Tibial nerve (tissue), 4 donors: ENCODE results near the gene DFFA. TPM values are rescaled to one million over a fixed set of nuclear protein-coding genes. Genes with fewer than 3 reads are reported as not detected.
A peak's percentile ranks its signal among the peaks of the same experiment; 100 is the strongest.
"Not testable (repeated sequence)": the region's sequence is repeated elsewhere in the genome, so short reads cannot be mapped to it uniquely, and the experiment has no call there.

ENCODE experiments used
- DNase-seq, 2 donors: peaks; one replicate each; pipeline ENCODE4 v3.0.0-alpha.2; 2019; ENCODE audit warnings: low spot score in 2 of 2
- H3K27ac ChIP-seq, 4 donors: fragments of 200-600 bp; sonication (generic) in 3 of 4; one replicate each; pipeline ENCODE4 v1.5.1; 2017 to 2019; ENCODE audit warnings: mild to moderate bottlenecking in 1 of 4
- H3K27me3 ChIP-seq, 2 donors: fragments of 200-600 bp; sonication (generic) in 1 of 2; one replicate each; pipeline versions ENCODE4 v1.5.1 to v1.6.0; 2017 to 2019
- H3K36me3 ChIP-seq, 3 donors: fragments of 200-600 bp; sonication (generic); one replicate each; pipeline ENCODE4 v1.5.1; 2018 to 2019
- H3K4me1 ChIP-seq, 4 donors: fragments of 200-600 bp; sonication (generic) in 3 of 4; one replicate each; pipeline ENCODE4 v1.5.1; 2017 to 2019
- H3K4me3 ChIP-seq, 4 donors: fragments of 200-600 bp; sonication (generic) in 3 of 4; one replicate each; pipeline ENCODE4 v1.5.1; 2017 to 2019; ENCODE audit warnings: mild to moderate bottlenecking in 1 of 4, moderate library complexity in 1 of 4
- H3K9me3 ChIP-seq, 4 donors: fragments of 200-600 bp; sonication (generic) in 3 of 4; one replicate each; pipeline ENCODE4 v1.5.1; 2017 to 2019
- EP300 ChIP-seq, 2 donors: sonication (generic); formaldehyde crosslinking; IDR thresholded peaks; one replicate each; pipeline ENCODE4 v1.6.1; 2017; ENCODE audit warnings: antibody characterized with exemption in 2 of 2, mild to moderate bottlenecking in 1 of 2
- POLR2A ChIP-seq, 2 donors: fragments of 450-650 bp; IDR thresholded peaks; one replicate each; pipeline ENCODE4 v1.6.1; 2017; ENCODE audit warnings: antibody characterized with exemption in 2 of 2, mild to moderate bottlenecking in 2 of 2, moderate library complexity in 2 of 2
- WGBS, 2 donors: methylation state at CpG; one replicate each; pipeline ENCODE4 v1.1.5; 2018; 5-methylcytosine and 5-hydroxymethylcytosine counted together
- total RNA-seq, 4 donors: library from RNA; depleted of rRNA; stranded (reverse); fragments of >200 nt; gene quantifications; one replicate each; pipeline ENCODE4 v1.1.0, GENCODE V29; 2016
- TF ChIP-seq, protein P1 (sequence below), 5 experiments: fragments of 200-600 bp in 3 of 5; fragments of 450-650 bp in 2 of 5; sonication (generic) in 3 of 5; IDR thresholded peaks; one replicate each; pipeline ENCODE4 v1.5.1; 2016 to 2019; ENCODE audit warnings: antibody characterized with exemption in 5 of 5, mild to moderate bottlenecking in 3 of 5, moderate library complexity in 2 of 5

DFFA gene
- total RNA-seq, 4 donors from 2014 or later: 14.9 to 19.5 (median 18.9) TPM

DNA sequence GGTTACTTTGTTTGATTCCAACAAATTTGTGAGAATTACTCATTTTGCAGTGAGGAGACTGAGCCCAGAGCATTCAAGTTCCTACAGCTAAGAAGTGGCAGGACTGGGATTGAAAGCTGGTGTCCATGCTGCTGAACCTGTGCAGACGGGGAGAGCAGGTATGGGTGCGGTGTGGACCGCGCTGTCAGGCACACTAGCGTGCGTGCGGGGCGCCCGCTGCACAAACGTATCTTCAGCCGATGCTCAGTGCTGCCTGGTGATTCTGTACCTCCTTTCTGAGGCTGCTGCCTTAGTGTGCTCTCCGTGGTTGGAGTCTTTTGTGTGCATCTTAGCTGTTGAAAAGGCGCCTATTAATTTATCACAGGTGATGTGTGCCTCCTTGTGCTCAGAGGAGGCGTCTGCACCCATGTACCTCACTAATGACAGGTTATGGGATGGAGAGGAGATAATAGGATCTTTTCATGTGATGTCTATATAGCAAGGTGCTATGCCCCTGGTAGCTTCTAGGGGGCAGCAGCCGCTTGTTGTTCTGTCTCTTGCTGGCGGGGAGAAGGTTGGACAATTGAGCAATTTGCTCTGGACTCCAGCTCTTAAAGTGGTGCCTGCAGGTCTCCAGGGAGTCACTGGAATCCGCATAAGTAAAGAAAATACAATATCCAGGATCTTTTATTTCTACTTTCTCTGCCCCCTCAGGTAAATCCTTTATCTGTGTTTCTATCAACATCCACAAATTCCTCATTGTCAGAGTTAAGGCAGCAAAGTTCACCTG, 35.0 kb upstream of the DFFA start:
- peak; percentile 28 to 68 for DNase-seq
- no peaks in the 10 kb centered on the region for H3K27me3 ChIP-seq
- peaks cover 0 to 26% (median 15%) of the 10 kb centered on the region in 4 donors for H3K4me1 ChIP-seq
- H3K9me3 ChIP-seq: no peaks in the 10 kb centered on the region
- no peak overlapping the region for H3K27ac ChIP-seq
- WGBS, 2 donors: 68 to 72% methylated on average over 17 of the region's 17 CpGs
- H3K36me3 ChIP-seq: no peaks in the 10 kb centered on the region
- H3K4me3 ChIP-seq: no peak overlapping the region
- TF ChIP-seq, protein P1, sequence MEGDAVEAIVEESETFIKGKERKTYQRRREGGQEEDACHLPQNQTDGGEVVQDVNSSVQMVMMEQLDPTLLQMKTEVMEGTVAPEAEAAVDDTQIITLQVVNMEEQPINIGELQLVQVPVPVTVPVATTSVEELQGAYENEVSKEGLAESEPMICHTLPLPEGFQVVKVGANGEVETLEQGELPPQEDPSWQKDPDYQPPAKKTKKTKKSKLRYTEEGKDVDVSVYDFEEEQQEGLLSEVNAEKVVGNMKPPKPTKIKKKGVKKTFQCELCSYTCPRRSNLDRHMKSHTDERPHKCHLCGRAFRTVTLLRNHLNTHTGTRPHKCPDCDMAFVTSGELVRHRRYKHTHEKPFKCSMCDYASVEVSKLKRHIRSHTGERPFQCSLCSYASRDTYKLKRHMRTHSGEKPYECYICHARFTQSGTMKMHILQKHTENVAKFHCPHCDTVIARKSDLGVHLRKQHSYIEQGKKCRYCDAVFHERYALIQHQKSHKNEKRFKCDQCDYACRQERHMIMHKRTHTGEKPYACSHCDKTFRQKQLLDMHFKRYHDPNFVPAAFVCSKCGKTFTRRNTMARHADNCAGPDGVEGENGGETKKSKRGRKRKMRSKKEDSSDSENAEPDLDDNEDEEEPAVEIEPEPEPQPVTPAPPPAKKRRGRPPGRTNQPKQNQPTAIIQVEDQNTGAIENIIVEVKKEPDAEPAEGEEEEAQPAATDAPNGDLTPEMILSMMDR (IDR thresholded peaks at IDR 0.05): peak; percentile 52 to 78 (median 63)
- no peak for TF ChIP-seq POLR2A (IDR thresholded peaks at IDR 0.05)

DNA sequence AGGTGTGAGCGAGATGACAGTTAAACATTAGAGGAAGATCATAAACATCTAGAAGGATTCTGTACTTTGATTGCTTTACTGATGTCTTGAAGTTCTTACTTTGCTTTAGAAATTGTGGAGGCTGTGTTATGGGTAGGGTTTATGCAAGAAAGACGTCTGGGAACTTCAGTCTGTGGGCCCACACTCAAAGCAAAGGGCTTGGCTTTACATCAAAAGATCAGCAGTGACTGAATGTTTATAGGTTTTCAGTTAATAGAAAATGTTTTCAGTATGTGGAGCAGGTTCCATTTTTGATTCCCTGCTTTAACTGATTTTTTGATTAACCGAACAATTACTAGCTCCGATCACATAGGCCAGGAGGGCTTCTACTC, 34.3 kb upstream of the DFFA start:
- 60 to 77% methylated on average over 4 of the region's 4 CpGs for WGBS, 2 donors
- no peaks in the 10 kb centered on the region for H3K36me3 ChIP-seq
- TF ChIP-seq EP300 (IDR thresholded peaks at IDR 0.05) (no peak), POLR2A (IDR thresholded peaks at IDR 0.05) (no peak)
- TF ChIP-seq, protein P1 (IDR thresholded peaks at IDR 0.05): no peak
- no peak overlapping the region for H3K27ac ChIP-seq
- no peak for DNase-seq
- H3K4me1 ChIP-seq: peaks cover 0 to 26% (median 13%) of the 10 kb centered on the region in 4 donors
- H3K27me3 ChIP-seq: no peaks in the 10 kb centered on the region
- H3K9me3 ChIP-seq: no peaks in the 10 kb centered on the region
- H3K4me3 ChIP-seq: no peak overlapping the region

DNA sequence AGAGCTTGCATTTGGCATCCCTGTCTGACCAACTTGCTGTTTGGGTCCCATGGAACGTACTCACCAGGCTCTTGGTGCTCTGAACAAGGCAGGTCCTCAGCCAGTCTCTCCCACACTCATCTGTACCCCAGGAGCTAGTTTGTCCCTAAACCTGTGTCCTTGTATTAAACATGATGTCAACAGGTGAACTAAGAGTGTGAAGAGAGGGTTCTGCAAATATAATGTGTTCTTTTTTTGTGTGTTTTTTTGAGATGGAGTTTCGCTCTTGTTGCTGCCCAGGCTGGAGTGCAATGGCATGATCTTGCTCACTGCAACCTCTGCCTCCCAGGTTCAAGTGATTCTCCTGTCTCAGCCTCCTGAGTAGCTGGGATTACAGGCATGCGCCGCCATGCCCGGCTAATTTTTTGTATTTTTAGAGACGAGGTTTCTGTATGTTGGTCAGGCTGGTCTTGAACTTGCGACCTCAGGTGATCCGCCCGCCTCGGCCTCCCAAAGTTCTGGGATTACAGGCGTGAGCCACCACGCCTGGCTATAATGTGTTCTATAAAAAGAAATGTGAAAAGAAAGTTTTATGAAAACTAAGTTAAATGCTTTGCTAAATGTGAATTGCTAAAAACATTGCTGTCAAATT, 33.8 kb upstream of the DFFA start:
- H3K36me3 ChIP-seq, H3K4me3 ChIP-seq, H3K9me3 ChIP-seq, H3K27ac ChIP-seq, DNase-seq, H3K27me3 ChIP-seq: not testable (repeated sequence)
- WGBS, 2 donors: 90 to 94% methylated on average over 12 of the region's 12 CpGs
- peaks cover 0 to 23% (median 11%) of the 10 kb centered on the region in 4 donors for H3K4me1 ChIP-seq

DNA sequence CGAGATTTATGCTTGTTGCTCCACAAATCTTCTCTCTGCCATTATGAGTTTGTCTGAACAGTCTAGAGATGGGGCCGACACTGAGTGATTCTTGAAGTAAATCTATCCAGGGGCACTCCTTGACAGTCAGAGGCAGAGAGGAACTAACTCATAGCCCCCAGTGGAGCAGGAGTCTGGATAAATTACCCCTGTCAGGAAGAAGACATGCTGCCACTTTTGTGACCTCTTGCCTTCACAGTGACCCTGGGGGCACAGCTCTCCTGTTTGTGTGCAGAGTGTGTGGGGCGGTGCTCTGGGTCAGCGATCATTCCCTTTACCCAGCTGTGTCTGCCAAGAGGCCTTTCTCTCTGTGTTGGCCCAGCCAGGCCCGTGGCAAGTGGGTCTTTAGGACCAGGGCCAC, 31.9 kb upstream of the DFFA start:
- Histone ChIP-seq H3K4me1 (peaks cover 0 to 8% (median 0%) of the 10 kb centered on the region in 4 donors), H3K27me3 (no peaks in the 10 kb centered on the region), H3K9me3 (no peaks in the 10 kb centered on the region), H3K36me3 (no peaks in the 10 kb centered on the region), H3K27ac (no peak overlapping the region), H3K4me3 (no peak overlapping the region)
- no peak for DNase-seq
- TF ChIP-seq POLR2A (IDR thresholded peaks at IDR 0.05) (no peak), EP300 (IDR thresholded peaks at IDR 0.05) (no peak)
- TF ChIP-seq, protein P1 (IDR thresholded peaks at IDR 0.05): no peak
- 45 to 52% methylated on average over 5 of the region's 5 CpGs for WGBS, 2 donors

DNA sequence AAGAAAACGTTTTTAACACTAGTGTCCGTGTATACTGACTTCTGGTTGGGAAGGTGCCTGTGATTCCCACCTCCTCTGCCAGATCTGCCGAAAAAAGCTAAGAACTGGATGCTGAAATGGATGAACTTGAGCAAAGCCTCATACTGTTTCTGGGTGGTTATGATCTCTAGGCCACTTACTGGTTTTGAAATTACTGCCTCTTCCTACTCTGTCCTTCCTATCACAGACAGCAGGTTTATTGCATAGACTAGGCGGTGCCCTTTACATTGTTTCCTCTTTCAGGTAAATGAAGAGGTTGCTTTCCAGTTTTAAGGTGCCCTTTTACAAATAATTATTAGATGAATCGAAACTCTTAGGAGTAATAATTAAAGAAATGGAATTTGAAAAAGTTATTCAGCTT, 29.9 kb upstream of the DFFA start:
- 84 to 88% methylated on average over 5 of the region's 5 CpGs for WGBS, 2 donors
- no peak overlapping the region for H3K27ac ChIP-seq
- no peaks in the 10 kb centered on the region for H3K27me3 ChIP-seq
- H3K36me3 ChIP-seq: no peaks in the 10 kb centered on the region
- no peak for DNase-seq
- no peak overlapping the region for H3K4me3 ChIP-seq
- TF ChIP-seq POLR2A (IDR thresholded peaks at IDR 0.05) (no peak), EP300 (IDR thresholded peaks at IDR 0.05) (no peak)
- TF ChIP-seq, protein P1 (IDR thresholded peaks at IDR 0.05): no peak
- no peaks in the 10 kb centered on the region for H3K4me1 ChIP-seq
- H3K9me3 ChIP-seq: no peaks in the 10 kb centered on the region
